ENCODE results near the gene LCMT1.
"Not testable (repeated sequence)": the region's sequence is repeated elsewhere in the genome, so short reads cannot be mapped to it uniquely, and the experiment has no call there.

LCMT1 gene

GRCh38 chr16:25151996-25152395 is 40.5 kb downstream of the LCMT1 start:
- DNase-seq: no peak

- no peak for DNase-seq
Measured at GRCh38 chr16:25155553-25156460, 44.3 kb downstream of the LCMT1 start.

- DNase-seq: no peak
Measured at GRCh38 chr16:25157271-25157875, 45.8 kb downstream of the LCMT1 start.

DNA sequence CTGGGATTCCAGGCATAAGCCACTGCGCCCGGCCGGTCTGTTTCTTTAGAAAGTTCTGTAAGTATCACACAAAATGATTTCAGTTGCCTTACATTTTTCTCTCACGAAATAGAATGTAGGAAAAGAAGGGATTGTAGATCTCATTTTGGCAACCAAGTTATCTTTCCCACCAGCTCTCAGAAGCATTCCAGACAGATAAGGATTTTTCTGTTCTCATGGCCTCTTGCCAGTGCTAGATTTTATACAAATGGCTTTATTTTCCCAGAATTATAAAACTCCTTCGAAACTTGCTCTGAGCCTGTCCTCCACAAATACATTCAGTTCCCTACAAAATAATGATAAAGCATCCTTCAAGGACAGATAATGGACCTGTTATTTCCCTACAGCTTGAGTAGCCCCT is 46.9 kb downstream of the LCMT1 start:
- DNase-seq: no peak

- DNase-seq: no peak
Measured at GRCh38 chr16:25161753-25162367, 50.3 kb downstream of the LCMT1 start.

- DNase-seq: no peak
Measured at GRCh38 chr16:25163683-25164082, 52.1 kb downstream of the LCMT1 start.

GRCh38 chr16:25165284-25165683 is 53.7 kb downstream of the LCMT1 start:
- DNase-seq: no peak

- not testable (repeated sequence) for DNase-seq
Measured at GRCh38 chr16:25167920-25168319, 56.4 kb downstream of the LCMT1 start.

DNA sequence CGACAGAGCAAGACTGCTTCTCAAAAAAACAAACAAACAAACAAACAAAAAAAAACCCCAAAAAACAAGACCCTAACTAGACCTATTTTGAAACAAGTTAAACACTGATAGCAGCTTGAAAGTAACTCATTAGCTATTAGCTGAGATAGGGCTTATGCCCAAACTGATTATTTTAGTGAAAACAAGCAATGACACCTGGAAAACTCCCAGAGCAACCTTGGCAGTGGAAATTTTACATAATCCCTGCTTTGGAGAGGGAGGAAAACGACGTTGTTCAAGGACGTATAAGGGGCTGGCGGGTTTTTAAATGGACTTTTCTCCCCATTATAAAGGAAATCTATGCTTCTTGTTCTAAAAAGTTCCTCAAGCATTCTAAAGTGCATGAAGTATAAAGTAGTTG is 59.8 kb downstream of the LCMT1 start:
- DNase-seq: no peak

DNA sequence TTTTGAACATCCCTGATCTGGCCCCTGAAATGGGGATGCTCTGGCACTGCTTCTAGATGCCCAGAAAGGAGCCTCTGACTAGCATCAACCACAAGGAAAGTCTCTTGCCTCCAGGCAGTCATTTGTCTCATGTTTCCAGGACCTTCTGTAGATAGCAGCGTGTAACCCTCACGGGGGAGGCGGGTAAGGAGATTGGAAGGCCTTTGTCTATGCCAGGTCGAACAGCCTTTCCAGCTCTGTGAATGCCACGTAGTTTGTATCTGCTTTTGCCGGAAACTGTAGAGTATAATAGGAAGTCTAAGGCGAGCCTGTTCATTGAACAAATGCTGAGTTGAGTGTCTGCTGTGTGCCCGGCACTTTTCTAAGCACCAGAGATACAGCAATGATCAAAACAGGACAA is 61.3 kb downstream of the LCMT1 start:
- no peak for DNase-seq

DNA sequence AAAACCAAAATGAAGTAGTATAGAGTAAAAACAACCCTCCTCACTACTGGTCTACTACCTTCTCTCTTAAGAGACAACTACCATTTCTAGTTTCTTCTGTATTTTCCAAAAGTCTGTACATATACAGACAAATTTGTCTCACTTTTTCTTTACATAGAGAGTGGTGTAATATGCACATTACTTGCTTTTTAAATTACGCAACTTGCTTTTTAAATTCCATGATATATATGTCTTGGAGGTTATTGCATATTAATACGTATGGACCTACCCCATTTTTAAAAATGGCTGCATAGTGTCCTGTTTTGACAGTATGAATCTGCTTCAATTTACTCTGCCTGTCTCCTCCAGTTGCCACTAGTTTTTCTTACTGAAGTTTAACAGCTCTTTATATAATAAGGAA is 62.7 kb downstream of the LCMT1 start:
- DNase-seq: no peak

GRCh38 chr16:25176136-25176535 is 64.6 kb downstream of the LCMT1 start:
- DNase-seq: no peak

DNA sequence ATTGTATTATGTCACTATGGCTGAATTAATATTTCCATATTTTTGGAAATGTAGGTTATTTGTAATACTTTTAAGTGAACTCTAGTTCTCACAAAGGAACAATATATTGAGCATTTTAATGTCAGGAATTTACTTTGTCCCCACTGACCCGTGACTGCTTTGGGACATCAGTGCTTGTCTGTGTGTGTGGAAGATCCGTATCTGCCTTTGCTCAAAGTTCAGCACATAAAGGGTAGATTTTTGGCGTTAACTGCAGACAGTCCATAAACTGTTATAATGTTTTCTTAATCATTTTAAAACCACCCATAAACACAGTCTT is 65.9 kb downstream of the LCMT1 start:
- DNase-seq: no peak

DNA sequence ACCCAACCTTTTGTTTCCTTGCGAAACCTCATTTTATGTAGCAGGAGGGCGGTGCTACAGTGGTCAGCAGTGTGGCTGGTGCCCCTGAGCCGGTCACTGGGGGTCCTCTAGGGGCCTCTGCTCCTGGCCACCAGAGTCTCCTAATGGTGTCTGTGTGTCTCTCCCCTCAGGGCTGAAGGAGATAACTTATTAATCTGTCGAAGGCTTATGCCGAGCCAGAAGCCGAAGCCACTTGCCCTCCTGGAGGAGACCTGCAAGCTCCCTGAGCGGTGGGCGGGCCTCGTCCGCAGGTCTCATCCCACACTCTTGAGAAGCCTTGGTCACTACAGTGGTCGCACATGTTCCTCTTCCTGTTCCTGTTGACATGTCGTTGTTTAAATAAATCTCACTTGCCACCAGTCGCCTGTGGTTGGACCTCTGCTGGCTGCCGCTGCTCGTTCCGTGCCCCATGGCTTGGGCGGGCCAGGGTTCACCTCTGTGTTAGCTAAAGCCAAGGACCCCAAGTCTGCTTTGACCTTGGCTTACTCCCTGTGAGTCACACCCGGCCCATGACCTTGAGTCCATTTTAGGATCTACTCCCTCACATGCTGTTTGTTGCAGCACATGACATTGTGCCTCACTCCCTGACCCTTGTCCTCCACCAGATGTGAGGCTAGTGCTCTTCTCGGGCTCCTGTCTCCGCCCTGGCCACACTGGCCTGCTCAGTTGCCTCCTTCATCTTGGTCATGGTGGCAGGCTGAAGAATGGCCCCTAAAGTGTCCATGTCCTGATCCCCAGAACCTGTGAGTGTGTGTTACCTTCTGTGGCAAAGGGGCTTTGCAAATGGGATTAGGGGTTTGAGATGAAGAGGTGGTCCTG is 66.5 kb downstream of the LCMT1 start:
- DNase-seq: no peak

- not testable (repeated sequence) for DNase-seq
Measured at GRCh38 chr16:25181236-25181635, 69.7 kb downstream of the LCMT1 start.

- DNase-seq: no peak
Measured at GRCh38 chr16:25184771-25185170, 73.2 kb downstream of the LCMT1 start.

- DNase-seq: no peak
Measured at GRCh38 chr16:25187491-25187795, 75.9 kb downstream of the LCMT1 start.

GRCh38 chr16:25189305-25189704 is 77.8 kb downstream of the LCMT1 start:
- no peak for DNase-seq

DNA sequence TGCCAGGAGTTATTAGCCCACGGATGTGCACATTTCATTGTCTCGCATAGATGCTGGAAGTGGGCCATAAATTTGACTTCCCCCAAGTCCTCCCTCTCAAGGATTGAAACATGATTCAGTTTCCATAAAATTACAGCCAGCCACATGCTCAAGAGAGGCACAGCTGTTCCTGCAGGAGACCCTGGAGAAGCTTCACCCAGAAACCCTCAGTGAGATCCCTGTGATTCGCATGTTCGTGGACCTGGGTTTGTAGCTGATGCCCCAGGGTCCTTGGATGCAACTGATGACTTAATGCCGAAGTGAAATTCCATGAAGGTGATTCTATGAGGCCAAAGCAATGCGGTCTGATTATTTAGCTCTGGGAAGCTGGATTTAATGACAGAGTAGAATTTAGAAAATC is 80.6 kb downstream of the LCMT1 start:
- no peak for DNase-seq

GRCh38 chr16:25194273-25194878 is 82.8 kb downstream of the LCMT1 start:
- no peak for DNase-seq

GRCh38 chr16:25198021-25198420 is 86.5 kb downstream of the LCMT1 start:
- DNase-seq: no peak

DNA sequence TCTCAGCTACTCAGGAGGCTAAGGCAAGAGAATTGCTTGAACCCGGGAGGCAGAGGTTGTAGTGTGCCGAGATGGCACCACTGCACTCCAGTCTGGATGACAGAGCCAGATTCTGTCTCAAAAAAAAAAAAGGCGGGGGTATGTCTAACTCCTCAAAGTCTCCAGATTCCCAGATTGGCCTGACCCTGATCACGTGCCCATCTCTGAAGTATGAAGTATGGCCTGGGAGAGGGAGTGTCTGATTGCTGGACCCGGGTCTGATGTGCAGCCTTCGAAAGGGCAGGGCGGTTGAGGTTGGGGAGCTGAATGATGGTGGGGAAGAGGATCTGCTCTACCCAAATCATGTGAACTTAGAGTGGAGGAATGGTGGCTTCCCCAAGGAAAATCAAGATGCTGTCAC is 87.9 kb downstream of the LCMT1 start:
- no peak for DNase-seq

GRCh38 chr16:25210758-25211157 is 99.2 kb downstream of the LCMT1 start:
- DNase-seq: no peak
